ENCODE measurements around the gene ATP6V1B1. TPM values are rescaled to one million over a fixed set of nuclear protein-coding genes. Genes with fewer than 3 reads are reported as not detected.

ATP6V1B1 gene
- total and polyA plus RNA-seq, 2 of the 4 experiments (the other 2 are of a cell fraction) = 1.3 TPM; not detected in 1

DNA sequence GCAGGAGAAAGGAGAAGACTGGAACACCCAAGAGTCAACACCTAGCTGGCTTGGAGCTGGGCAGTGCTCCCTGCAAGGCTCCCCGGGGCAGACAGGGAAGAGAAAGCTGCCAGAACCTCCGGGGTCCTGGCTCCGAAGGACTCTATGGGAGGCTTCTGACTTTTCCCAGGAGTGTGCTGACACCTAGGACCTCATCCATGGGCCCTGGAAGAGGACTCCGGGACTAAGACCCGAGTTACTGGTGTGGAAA is 37.8 kb upstream of the ATP6V1B1 start:
- no peak overlapping the region for H3K4me2 ChIP-seq (ENCODE audit: low read depth, low read length)
- no peak overlapping the region for H2BK20ac ChIP-seq (ENCODE audit: low read depth, low read length)
- H3K4me3 ChIP-seq (ENCODE audit: insufficient read depth, low read depth, low read length) = no peak overlapping the region
- no peak overlapping the region for H3K14ac ChIP-seq (replicated peaks; ENCODE audit: low read depth, low read length)
- peaks cover 72% of the 10 kb centered on the region for H3K27me3 ChIP-seq (ENCODE audit: control insufficient read depth, insufficient read depth, low read length)
- H2BK15ac ChIP-seq (ENCODE audit: low read depth, low read length) = no peak overlapping the region
- peaks cover 4% of the 10 kb centered on the region; the same call in 1 of the 2 replicates for H3K4me1 ChIP-seq (ENCODE audit: control insufficient read depth, insufficient read depth, low read length)
- CTCF ChIA-PET = no interaction called here
- H2BK5ac ChIP-seq (ENCODE audit: low read depth, low read length, poor library complexity, severe bottlenecking) = no peak overlapping the region
- no peak overlapping the region for H2AFZ ChIP-seq (replicated peaks; ENCODE audit: low read length, poor library complexity)
- no peak overlapping the region for H3K9ac ChIP-seq (ENCODE audit: low read depth, low read length)
- H4K5ac ChIP-seq (ENCODE audit: low read depth, low read length) = no peak overlapping the region
- in situ Hi-C loops (cut with MboI; ENCODE audit: low sequenced_read_pairs) (no loop called here), dilution Hi-C loops (cut with HindIII; ENCODE audit: low sequenced_read_pairs, unreplicated experiment) (no loop called here), intact Hi-C loops (cut with micrococcal nuclease) (no loop called here)
- H3K18ac ChIP-seq (ENCODE audit: low read depth, low read length) = no peak overlapping the region
- no TSS peak for BruUV-seq (replicated peaks)
- H3K79me1 ChIP-seq (ENCODE audit: low read depth in 1 of 2, low read length in 2 of 2) = peaks cover 7 to 17% of the 10 kb centered on the region in 2 experiments; a peak in 2 of 4 replicates
- POLR2A ChIA-PET (ENCODE audit: unreplicated experiment) = no interaction called here
- no peak overlapping the region for H4K91ac ChIP-seq (ENCODE audit: insufficient read depth, low read depth, low read length)
- H3K4ac ChIP-seq (ENCODE audit: low read depth, low read length) = no peak overlapping the region
- DNase-seq (no peak), ATAC-seq (ENCODE audit: low read depth) (no peak)
- H2AK5ac ChIP-seq (ENCODE audit: low read depth, low read length) = no peak overlapping the region
- TF ChIP-seq BHLHE40 (IDR thresholded peaks at IDR 0.05; ENCODE audit: low read depth, low read length) (no peak), RCOR1 (IDR thresholded peaks at IDR 0.05; ENCODE audit: insufficient replicate concordance, low read length) (no peak), POLR2A (IDR thresholded peaks at IDR 0.05; ENCODE audit: low read depth, low read length) (no peak), MAZ (IDR thresholded peaks at IDR 0.05; ENCODE audit: borderline replicate concordance, low read depth, low read length) (no peak), MXI1 (IDR thresholded peaks at IDR 0.05; ENCODE audit: borderline replicate concordance, low read depth, low read length) (no peak), CEBPB (IDR thresholded peaks at IDR 0.05; ENCODE audit: low read depth, low read length) (no peak), FOS (IDR thresholded peaks at IDR 0.05; ENCODE audit: low read depth, low read length) (no peak), RAD21 (IDR thresholded peaks at IDR 0.05; ENCODE audit: low read length) (no peak), RFX5 (IDR thresholded peaks at IDR 0.05; ENCODE audit: low read depth, low read length) (no peak), NFE2L2 (IDR thresholded peaks at IDR 0.05; ENCODE audit: low read depth, low read length) (no peak), CHD1 (IDR thresholded peaks at IDR 0.05; ENCODE audit: low read depth, low read length) (no peak), MAFK (IDR thresholded peaks at IDR 0.05; ENCODE audit: low read depth, low read length) (no peak)
- TF ChIP-seq, protein P1, sequence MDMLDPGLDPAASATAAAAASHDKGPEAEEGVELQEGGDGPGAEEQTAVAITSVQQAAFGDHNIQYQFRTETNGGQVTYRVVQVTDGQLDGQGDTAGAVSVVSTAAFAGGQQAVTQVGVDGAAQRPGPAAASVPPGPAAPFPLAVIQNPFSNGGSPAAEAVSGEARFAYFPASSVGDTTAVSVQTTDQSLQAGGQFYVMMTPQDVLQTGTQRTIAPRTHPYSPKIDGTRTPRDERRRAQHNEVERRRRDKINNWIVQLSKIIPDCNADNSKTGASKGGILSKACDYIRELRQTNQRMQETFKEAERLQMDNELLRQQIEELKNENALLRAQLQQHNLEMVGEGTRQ (IDR thresholded peaks at IDR 0.05; ENCODE audit: low read depth, low read length) = no peak
- TF ChIP-seq, protein P2, sequence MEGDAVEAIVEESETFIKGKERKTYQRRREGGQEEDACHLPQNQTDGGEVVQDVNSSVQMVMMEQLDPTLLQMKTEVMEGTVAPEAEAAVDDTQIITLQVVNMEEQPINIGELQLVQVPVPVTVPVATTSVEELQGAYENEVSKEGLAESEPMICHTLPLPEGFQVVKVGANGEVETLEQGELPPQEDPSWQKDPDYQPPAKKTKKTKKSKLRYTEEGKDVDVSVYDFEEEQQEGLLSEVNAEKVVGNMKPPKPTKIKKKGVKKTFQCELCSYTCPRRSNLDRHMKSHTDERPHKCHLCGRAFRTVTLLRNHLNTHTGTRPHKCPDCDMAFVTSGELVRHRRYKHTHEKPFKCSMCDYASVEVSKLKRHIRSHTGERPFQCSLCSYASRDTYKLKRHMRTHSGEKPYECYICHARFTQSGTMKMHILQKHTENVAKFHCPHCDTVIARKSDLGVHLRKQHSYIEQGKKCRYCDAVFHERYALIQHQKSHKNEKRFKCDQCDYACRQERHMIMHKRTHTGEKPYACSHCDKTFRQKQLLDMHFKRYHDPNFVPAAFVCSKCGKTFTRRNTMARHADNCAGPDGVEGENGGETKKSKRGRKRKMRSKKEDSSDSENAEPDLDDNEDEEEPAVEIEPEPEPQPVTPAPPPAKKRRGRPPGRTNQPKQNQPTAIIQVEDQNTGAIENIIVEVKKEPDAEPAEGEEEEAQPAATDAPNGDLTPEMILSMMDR (conservative IDR thresholded peaks at IDR 0.05; ENCODE audit: low read depth, low read length) = no peak
- TF ChIP-seq, protein P3, sequence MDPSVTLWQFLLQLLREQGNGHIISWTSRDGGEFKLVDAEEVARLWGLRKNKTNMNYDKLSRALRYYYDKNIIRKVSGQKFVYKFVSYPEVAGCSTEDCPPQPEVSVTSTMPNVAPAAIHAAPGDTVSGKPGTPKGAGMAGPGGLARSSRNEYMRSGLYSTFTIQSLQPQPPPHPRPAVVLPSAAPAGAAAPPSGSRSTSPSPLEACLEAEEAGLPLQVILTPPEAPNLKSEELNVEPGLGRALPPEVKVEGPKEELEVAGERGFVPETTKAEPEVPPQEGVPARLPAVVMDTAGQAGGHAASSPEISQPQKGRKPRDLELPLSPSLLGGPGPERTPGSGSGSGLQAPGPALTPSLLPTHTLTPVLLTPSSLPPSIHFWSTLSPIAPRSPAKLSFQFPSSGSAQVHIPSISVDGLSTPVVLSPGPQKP (IDR thresholded peaks at IDR 0.05; ENCODE audit: borderline replicate concordance, low read depth, low read length) = no peak
- no CpG with 5 or more reads among the region's 5 CpGs for WGBS, 2 experiments (ENCODE audit: extremely low coverage in 2 of 2, insufficient read length in 1 of 2)
- H2AK9ac ChIP-seq (replicated peaks; ENCODE audit: low read depth, low read length, poor library complexity) = no peak overlapping the region
- H3K56ac ChIP-seq (ENCODE audit: extremely low read depth, insufficient read depth, low read length) = no peak overlapping the region
- H3K27ac ChIP-seq (ENCODE audit: insufficient read depth, low read length) = no peak overlapping the region
- no peaks in the 10 kb centered on the region for H4K20me1 ChIP-seq (ENCODE audit: insufficient read depth, low read length)
- H3K23ac ChIP-seq (ENCODE audit: low read depth, low read length) = no peak overlapping the region
- no peak overlapping the region for H4K8ac ChIP-seq (ENCODE audit: low read depth in 2 of 2, low read length in 2 of 2)
- no peaks in the 10 kb centered on the region for H3K36me3 ChIP-seq (ENCODE audit: control insufficient read depth, insufficient read depth, low read length)
- no peak overlapping the region for H2BK120ac ChIP-seq (ENCODE audit: low read depth, low read length)
- no peaks in the 10 kb centered on the region for H3K9me1 ChIP-seq (ENCODE audit: insufficient read depth, low read length)
- no peaks in the 10 kb centered on the region for H3K9me3 ChIP-seq (ENCODE audit: control insufficient read depth, insufficient read depth, low read length)

All from IMR-90 (cell line).